Ectodermal cell (in vitro differentiated cells): Measurements from ENCODE around the gene KIAA1755.

Experiments
- H3K27ac ChIP-seq: 2 replicates; pipeline ENCODE4 v1.7.0; 2013; ENCODE audit warnings: mild to moderate bottlenecking, low read depth, low read length; ENCODE audit not compliant: insufficient read depth, poor library complexity, severe bottlenecking
- H3K27me3 ChIP-seq: 2 replicates; pipeline ENCODE4 v1.7.0; 2013; ENCODE audit warnings: mild to moderate bottlenecking, low read length; ENCODE audit not compliant: insufficient read depth, control insufficient read depth, poor library complexity, severe bottlenecking
- H3K36me3 ChIP-seq: one replicate; pipeline ENCODE4 v1.7.0; 2013; ENCODE audit warnings: low read length; ENCODE audit not compliant: control insufficient read depth, insufficient read depth
- H3K4me1 ChIP-seq: one replicate; pipeline ENCODE4 v1.7.0; 2013; ENCODE audit warnings: low read length; ENCODE audit not compliant: control insufficient read depth, insufficient read depth
- H3K4me3 ChIP-seq: 2 replicates; pipeline ENCODE4 v1.7.0; 2013; ENCODE audit warnings: low read depth, low read length, control low read depth; ENCODE audit not compliant: insufficient read depth
- H3K9me3 ChIP-seq: 2 replicates; pipeline ENCODE4 v1.7.0; 2013; ENCODE audit warnings: mild to moderate bottlenecking, low read length, moderate library complexity; ENCODE audit not compliant: control insufficient read depth
- WGBS, 2 experiments: methylation state at CpG; one replicate each; pipeline ENCODE4 v1.1.7; 2013; ENCODE audit warnings: missing lambda C conversion rate in 2 of 2; 5-methylcytosine and 5-hydroxymethylcytosine counted together

The KIAA1755 gene

DNA sequence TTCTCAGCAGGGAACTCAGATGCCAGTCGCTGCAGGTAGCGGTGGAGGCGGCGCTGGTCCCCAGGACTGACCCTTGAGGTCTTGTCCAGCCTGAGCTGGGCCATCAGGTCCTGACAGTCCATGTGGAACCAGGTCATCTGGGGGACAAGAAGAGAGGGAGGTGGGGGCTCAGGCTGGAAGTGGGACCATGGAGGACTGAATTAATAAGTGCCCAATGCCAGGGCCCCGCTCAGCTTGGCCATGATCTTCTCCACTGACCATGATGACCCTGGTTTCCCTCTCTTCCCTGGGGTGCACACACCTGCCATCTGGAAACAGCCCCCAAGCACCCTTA, 47.0 kb downstream of the KIAA1755 start:
- Histone ChIP-seq H3K9me3 (no peaks in the 10 kb centered on the region), H3K4me1 (peaks cover 5% of the 10 kb centered on the region), H3K4me3 (no peak overlapping the region), H3K27ac (no peak overlapping the region), H3K36me3 (no peaks in the 10 kb centered on the region), H3K27me3 (no peaks in the 10 kb centered on the region)
- WGBS, 2 experiments, result 89 to 91% methylated on average over 5 of the region's 5 CpGs

DNA sequence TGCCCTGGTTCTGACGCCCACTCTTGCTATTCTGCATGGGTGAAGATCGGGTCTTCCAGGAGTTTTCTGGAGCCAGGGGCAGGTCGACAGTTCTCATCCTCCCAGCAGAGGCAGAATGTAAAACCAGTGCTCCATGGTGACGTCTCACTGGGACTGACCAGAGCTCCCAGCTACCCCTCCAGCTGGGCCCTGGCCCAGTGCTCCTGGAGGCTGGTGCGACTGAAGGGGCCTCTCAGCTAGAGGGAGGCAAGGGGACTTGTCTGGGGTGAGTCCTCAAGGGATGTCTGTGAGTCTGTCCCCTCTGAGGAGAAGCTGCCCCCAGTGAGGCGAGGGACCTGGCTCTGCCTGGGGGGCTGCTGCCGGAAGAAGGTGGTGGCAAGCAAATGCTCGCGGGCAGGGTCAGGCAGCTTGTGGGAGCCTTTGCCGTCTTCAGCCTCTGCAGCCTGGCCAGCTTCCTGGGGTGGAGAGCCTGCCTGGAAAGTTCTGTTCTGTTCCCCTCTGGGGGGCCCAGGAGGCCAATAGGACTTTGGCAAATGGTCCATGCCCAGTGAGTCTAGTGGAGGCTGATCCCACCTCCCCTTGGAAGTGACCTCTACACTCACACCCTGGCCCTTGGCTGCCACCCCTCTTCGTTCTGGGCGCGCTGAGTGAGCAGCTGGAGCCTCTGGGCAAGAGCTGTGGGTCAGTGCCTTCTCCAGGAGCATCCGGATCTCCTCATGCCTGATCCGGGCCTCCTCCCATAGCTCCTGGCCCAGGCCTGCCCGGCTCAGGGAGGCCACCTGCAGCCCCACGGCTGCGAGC, 47.5 kb downstream of the KIAA1755 start:
- no peaks in the 10 kb centered on the region for H3K9me3 ChIP-seq
- H3K27me3 ChIP-seq, result no peaks in the 10 kb centered on the region
- H3K4me1 ChIP-seq, result peaks cover 4% of the 10 kb centered on the region
- H3K36me3 ChIP-seq, result no peaks in the 10 kb centered on the region
- H3K27ac ChIP-seq, result no peak overlapping the region
- WGBS, 2 experiments, result 82% methylated on average over 18 of the region's 18 CpGs
- H3K4me3 ChIP-seq, result no peak overlapping the region

DNA sequence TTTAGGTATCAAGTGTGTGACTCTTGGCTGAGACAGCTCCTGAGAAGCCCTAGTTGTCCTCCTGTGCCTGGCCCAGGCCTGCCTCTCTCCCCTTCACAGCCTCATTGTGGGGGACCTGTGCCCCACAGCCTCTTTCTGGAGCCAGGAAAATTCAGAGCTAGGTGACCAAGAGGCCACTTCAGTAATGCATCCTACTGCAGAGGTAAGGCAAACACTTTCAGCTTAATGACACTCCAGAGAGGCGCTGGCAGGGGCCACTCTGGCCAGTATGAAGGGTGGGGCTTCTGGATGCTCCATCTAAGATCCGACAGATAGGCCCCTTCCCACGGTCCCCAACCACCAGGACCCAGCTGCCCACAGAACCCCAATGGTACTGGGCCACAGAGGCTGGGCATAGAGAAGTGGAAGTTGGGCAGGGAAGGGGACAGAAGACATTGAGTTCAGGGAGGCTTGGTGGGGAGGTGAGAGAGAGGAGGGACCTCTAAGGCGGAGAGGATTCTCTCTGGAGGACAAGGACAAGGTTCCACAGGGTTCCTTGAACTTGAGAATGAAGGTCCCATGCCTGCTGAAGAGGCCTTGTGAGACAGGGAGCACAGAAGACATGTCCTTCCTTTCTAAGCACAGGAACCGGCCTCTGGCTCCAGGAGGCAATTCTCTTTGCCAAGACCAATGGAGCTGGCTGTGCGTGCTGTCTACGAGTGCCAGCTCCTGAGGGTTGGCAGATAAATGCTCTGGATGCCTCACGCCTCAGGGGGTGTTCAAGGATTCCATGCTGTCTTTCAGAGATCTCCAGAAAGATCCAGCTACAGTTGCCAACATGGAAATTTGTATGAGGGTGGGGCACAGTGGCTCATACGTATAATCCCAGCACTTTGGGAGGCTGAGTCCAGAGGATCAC, 49.1 kb downstream of the KIAA1755 start:
- no peaks in the 10 kb centered on the region for H3K36me3 ChIP-seq

DNA sequence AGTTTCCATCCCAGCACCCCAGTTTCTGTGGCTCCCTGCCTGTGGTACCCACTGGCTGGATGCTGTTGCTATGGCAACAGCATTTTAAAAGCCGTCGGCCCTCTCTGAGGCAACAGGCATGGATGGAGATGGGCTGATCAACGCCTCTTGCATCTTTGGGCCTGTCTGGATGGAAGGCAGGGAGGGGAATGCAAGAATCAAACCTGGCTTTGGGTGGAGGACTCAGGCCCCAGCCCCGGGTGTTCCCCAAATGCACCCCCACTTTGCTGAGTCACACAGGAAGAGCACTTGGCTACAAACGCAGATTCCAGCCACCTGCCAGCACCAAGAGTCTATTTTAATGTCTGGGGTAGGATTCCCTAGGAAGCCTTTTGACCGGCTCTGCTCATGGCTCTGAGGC, 49.8 kb downstream of the KIAA1755 start:
- Histone ChIP-seq H3K36me3 (no peaks in the 10 kb centered on the region), H3K4me3 (no peak overlapping the region), H3K9me3 (no peaks in the 10 kb centered on the region), H3K27me3 (no peaks in the 10 kb centered on the region), H3K27ac (no peak overlapping the region), H3K4me1 (no peaks in the 10 kb centered on the region)
- 78 to 84% methylated on average over 6 of the region's 6 CpGs for WGBS, 2 experiments

More for the DNA sequence above, 49.1 kb downstream of the KIAA1755 start:
- Histone ChIP-seq H3K4me1 (no peaks in the 10 kb centered on the region), H3K9me3 (no peaks in the 10 kb centered on the region), H3K27me3 (no peaks in the 10 kb centered on the region), H3K27ac (no peak overlapping the region), H3K4me3 (no peak overlapping the region)
- whole genome bisulfite sequencing, 2 experiments, result 87% methylated on average over 9 of the region's 9 CpGs

DNA sequence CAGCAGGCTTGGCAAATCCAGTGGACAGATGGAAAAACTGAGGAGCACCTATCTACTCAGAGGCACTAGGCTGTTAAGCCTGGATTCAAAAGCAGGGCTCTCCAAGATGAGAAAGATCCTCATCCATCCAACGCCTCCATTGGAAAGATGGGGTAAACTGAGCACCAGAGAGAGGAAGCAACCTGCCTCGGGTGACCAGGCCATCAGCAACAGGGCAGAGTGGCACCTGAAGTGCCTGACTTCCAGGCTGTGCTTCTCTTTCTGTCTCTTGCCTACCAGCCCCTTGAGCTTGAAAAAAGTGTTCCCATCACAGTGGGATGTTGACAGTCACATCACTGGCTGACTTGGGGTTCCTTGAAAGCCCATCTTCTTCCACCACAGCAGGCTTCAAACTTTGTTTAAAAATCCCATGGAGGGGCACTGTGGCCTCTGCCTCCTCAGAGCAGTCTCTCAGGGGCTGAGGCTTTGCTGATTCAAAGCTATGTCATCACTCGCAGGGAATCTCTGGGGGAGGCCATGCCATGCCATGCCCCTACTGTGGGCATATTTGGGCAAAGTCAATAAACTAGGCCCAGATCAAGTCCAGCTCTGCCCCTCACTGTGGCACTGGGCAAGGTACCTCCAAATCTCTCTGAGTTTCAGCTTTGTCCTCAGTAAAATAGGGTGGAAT, 50.7 kb downstream of the KIAA1755 start:
- WGBS, 2 experiments, result 89 to 90% methylated on average over 3 of the region's 3 CpGs
- H3K27ac ChIP-seq, result no peak overlapping the region
- no peaks in the 10 kb centered on the region for H3K4me1 ChIP-seq
- no peaks in the 10 kb centered on the region for H3K36me3 ChIP-seq
- H3K9me3 ChIP-seq, result no peaks in the 10 kb centered on the region
- no peak overlapping the region for H3K4me3 ChIP-seq
- H3K27me3 ChIP-seq, result no peaks in the 10 kb centered on the region

DNA sequence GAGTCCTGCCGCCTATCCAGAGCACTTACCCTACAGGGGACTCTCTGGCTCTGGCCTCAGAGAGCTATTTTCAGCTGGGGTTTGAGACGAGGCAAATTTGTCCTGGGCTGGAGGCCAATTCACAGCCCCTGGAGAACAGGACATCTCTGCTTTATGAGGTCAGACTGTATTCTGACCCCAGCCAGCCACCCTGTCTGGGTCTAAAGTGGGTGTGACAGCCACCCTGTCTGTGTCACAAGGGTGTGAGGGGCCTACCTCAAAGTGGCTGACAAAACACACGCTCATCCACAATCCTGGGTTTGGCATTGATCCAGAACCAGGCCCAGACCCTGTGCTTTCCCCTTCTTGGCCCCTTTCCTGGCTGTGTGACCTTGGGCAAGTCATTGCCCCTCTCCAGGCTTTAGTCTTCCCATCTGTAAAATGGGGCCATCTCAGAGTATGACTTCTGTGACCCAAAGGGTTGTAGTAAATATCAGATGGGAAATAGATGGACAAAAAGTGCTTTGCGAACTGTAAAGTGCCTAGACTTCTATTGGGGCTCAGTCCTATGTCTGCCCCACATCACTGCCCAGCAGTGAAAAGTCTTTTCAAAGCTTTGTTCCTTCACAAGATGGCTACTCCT, 51.4 kb downstream of the KIAA1755 start:
- no peaks in the 10 kb centered on the region for H3K36me3 ChIP-seq
- no peak overlapping the region for H3K4me3 ChIP-seq
- 84 to 91% methylated on average over 4 of the region's 4 CpGs for WGBS, 2 experiments
- no peaks in the 10 kb centered on the region for H3K27me3 ChIP-seq
- H3K9me3 ChIP-seq, result no peaks in the 10 kb centered on the region
- no peaks in the 10 kb centered on the region for H3K4me1 ChIP-seq
- no peak overlapping the region for H3K27ac ChIP-seq

DNA sequence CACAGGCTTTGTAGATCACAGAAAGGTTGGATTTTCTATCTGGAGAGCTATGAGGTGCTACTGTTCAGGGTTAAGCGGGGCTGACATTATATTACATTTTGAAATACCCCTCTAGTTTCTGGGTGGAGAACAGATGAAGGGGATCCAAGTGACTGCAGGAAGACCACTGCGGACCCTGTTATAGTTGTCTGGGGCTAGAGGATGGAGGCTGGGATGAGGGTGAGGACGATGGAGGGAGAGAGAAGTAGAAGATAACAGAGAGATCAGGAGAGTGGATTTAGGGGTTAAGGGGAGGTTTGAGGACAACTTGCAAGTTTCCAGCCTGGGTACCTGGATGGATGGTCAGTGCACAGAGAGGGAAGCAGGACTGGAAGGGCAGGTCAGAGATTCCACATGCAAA, 52.0 kb downstream of the KIAA1755 start:
- Histone ChIP-seq H3K4me1 (no peaks in the 10 kb centered on the region), H3K36me3 (no peaks in the 10 kb centered on the region), H3K9me3 (no peaks in the 10 kb centered on the region), H3K27ac (no peak overlapping the region), H3K27me3 (no peaks in the 10 kb centered on the region), H3K4me3 (no peak overlapping the region)
- 94 to 95% methylated on average over 2 to 3 of the region's 3 CpGs for WGBS, 2 experiments

DNA sequence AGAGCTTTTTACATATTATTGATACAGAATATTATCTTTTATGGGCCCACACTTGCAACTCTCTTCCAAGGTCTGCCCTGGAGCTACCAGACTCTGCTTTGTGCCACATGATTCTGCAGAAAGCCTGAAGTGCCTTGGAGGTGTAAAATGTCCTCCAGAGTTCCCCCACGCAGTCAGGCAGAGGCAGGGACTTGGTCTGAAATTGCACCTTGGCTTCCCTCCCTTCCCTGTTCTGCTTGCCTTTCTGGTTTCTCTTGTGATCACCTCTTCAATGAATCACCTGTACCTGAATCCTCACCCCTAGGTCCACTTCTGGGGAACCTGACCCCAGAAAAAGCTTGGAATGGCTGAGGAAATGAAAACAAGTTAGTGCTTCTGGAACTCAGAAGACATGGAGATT, 52.4 kb downstream of the KIAA1755 start:
- H3K9me3 ChIP-seq, result no peaks in the 10 kb centered on the region
- WGBS, 2 experiments, result 68 to 92% methylated on average over 1 of the region's 1 CpG
- no peak overlapping the region for H3K4me3 ChIP-seq
- H3K27ac ChIP-seq, result no peak overlapping the region
- no peaks in the 10 kb centered on the region for H3K36me3 ChIP-seq
- H3K27me3 ChIP-seq, result no peaks in the 10 kb centered on the region
- H3K4me1 ChIP-seq, result no peaks in the 10 kb centered on the region

DNA sequence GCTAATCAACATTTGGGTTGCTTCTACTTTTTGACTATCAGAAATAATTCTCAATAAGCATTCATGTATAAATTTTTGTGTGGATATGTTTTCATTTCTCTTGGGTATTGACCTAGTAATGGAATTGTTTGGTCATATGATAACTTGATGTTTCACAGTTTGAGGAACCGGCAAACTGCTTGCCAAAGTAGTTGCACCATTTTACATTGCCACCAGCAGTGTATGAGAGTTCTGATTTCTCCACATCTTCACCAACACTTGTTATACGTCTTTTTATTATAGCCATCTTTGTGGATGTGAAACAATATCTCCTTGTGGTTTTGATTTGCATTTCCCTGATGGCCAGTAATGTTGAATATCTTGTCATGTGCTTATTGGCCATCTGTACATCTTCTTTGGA, 52.9 kb downstream of the KIAA1755 start:
- WGBS, 2 experiments, result 59 to 65% methylated on average over 2 of the region's 2 CpGs

DNA sequence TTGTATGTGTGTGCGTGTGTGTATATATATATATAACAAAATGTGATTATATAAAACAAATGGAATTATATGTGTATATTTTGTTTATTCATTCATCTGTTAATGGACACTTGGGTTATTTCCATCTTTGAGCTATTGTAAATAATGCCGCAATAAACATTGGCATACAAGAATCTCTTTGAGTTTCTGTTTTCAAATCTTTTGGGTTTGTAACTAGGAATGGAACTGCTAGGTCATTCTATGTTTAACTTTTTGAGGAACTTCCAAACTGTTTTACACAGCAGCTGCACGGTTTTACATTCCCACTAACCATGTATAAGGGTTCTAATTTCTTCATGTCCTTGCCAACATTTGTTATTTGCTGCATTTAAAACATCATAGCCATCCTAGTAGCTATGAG, 55.5 kb downstream of the KIAA1755 start:
- Histone ChIP-seq H3K4me1 (no peaks in the 10 kb centered on the region), H3K36me3 (no peaks in the 10 kb centered on the region), H3K27ac (no peak overlapping the region), H3K27me3 (no peaks in the 10 kb centered on the region), H3K9me3 (no peaks in the 10 kb centered on the region), H3K4me3 (no peak overlapping the region)
- WGBS, 2 experiments, result 73 to 93% methylated on average over 2 of the region's 3 CpGs

More for the DNA sequence above, 52.9 kb downstream of the KIAA1755 start:
- Histone ChIP-seq H3K9me3 (no peaks in the 10 kb centered on the region), H3K27ac (no peak overlapping the region), H3K4me1 (no peaks in the 10 kb centered on the region), H3K4me3 (no peak overlapping the region), H3K27me3 (no peaks in the 10 kb centered on the region), H3K36me3 (no peaks in the 10 kb centered on the region)
